Neuronal stem cell (in vitro differentiated cells): ENCODE measurements around the gene MED13L.

Experiments used
- DNase-seq: peaks from one replicate; pipeline ENCODE4 v3.0.0-alpha.2; 2013; ENCODE audit warnings: low spot score
- H2AFZ ChIP-seq: one replicate; pipeline ENCODE4 v1.6.1; 2013; ENCODE audit warnings: mild to moderate bottlenecking, low read length, inconsistent platforms
- H2AK5ac ChIP-seq: 2 replicates; pipeline ENCODE4 v1.6.1; 2013; ENCODE audit warnings: low read depth, mild to moderate bottlenecking, inconsistent platforms, low read length, moderate library complexity, mixed read lengths
- H2BK120ac ChIP-seq: 2 replicates; pipeline ENCODE4 v1.6.1; 2013; ENCODE audit warnings: low read depth, mild to moderate bottlenecking, inconsistent platforms, low read length, moderate library complexity, mixed read lengths
- H2BK12ac ChIP-seq: one replicate; pipeline ENCODE4 v1.6.1; 2013; ENCODE audit warnings: low read length, inconsistent platforms
- H2BK15ac ChIP-seq: 2 replicates; pipeline ENCODE4 v1.6.1; 2013; ENCODE audit warnings: mild to moderate bottlenecking, low read length, inconsistent platforms, mixed read lengths
- H2BK5ac ChIP-seq: one replicate; pipeline ENCODE4 v1.6.1; 2013; ENCODE audit warnings: inconsistent platforms, mild to moderate bottlenecking, low read length, moderate library complexity
- H3K14ac ChIP-seq: one replicate; pipeline ENCODE4 v1.6.1; 2013; ENCODE audit warnings: low read length, inconsistent platforms
- H3K18ac ChIP-seq: 2 replicates; pipeline ENCODE4 v1.6.1; 2013; ENCODE audit warnings: low read length, inconsistent platforms
- H3K23ac ChIP-seq: 2 replicates; pipeline ENCODE4 v1.6.1; 2013; ENCODE audit warnings: low read depth, mild to moderate bottlenecking, mixed read lengths, low read length, inconsistent platforms; ENCODE audit not compliant: poor library complexity
- H3K27ac ChIP-seq: replicated peaks from 3 replicates; pipeline ENCODE4 v1.5.1; 2013; ENCODE audit warnings: low read length, inconsistent platforms
- H3K27me3 ChIP-seq, 3 experiments: 2 replicates each; pipeline ENCODE4 v1.6.1; 2013; ENCODE audit warnings: low read length in 3 of 3, mild to moderate bottlenecking in 2 of 3, inconsistent platforms in 1 of 3, low read depth in 1 of 3, mixed read lengths in 1 of 3, moderate library complexity in 1 of 3; ENCODE audit not compliant: control insufficient read depth in 3 of 3, insufficient read depth in 3 of 3
- H3K36me3 ChIP-seq, 2 donors: replicated peaks in 1 of 2; 2 replicates each; pipeline ENCODE4 v1.6.1; 2013; ENCODE audit warnings: low read length in 2 of 2; ENCODE audit not compliant: control insufficient read depth in 2 of 2, insufficient read depth in 2 of 2
- H3K4ac ChIP-seq: 2 replicates; pipeline ENCODE4 v1.6.1; 2013; ENCODE audit warnings: inconsistent platforms, mild to moderate bottlenecking, low read length, moderate library complexity
- H3K4me1 ChIP-seq, 2 donors: 1 replicate in 1 of 2; 2 replicates in 1 of 2; pipeline ENCODE4 v1.6.1; 2013; ENCODE audit warnings: low read length in 2 of 2, low read depth in 1 of 2; ENCODE audit not compliant: control insufficient read depth in 2 of 2, insufficient read depth in 1 of 2
- H3K4me2 ChIP-seq: one replicate; pipeline ENCODE4 v1.6.1; 2013; ENCODE audit warnings: mild to moderate bottlenecking, low read length, inconsistent platforms; ENCODE audit not compliant: insufficient read depth, poor library complexity, severe bottlenecking
- H3K4me3 ChIP-seq, 2 donors: 2 replicates each; pipeline ENCODE4 v1.5.1; 2013; ENCODE audit warnings: low read length in 2 of 2, mild to moderate bottlenecking in 2 of 2, inconsistent platforms in 1 of 2, moderate library complexity in 1 of 2
- H3K79me1 ChIP-seq: one replicate; pipeline ENCODE4 v1.6.1; 2013; ENCODE audit warnings: low read depth, mild to moderate bottlenecking, inconsistent platforms, low read length, moderate library complexity
- H3K9ac ChIP-seq: one replicate; pipeline ENCODE4 v1.6.1; 2013; ENCODE audit warnings: mild to moderate bottlenecking, low read depth, low read length, inconsistent platforms; ENCODE audit not compliant: poor library complexity
- H3K9me3 ChIP-seq, 2 donors: replicated peaks in 1 of 2; 2 replicates each; pipeline versions ENCODE3 to v1.6.1; 2013; ENCODE audit warnings: low read length in 2 of 2, mild to moderate bottlenecking in 2 of 2, inconsistent platforms in 1 of 2, low read depth in 1 of 2, mixed read lengths in 1 of 2, moderate library complexity in 1 of 2; ENCODE audit not compliant: control insufficient read depth in 2 of 2, insufficient read depth in 1 of 2
- H4K8ac ChIP-seq: one replicate; pipeline ENCODE4 v1.6.1; 2013; ENCODE audit warnings: low read depth, mild to moderate bottlenecking, inconsistent platforms, low read length, moderate library complexity
- H4K91ac ChIP-seq: one replicate; pipeline ENCODE4 v1.6.1; 2013; ENCODE audit warnings: low read length, low read depth, mild to moderate bottlenecking, inconsistent platforms; ENCODE audit not compliant: poor library complexity
- WGBS, 2 donors: extraction: QIAGEN DNeasy Blood & Tissue Kit; methylation state at CpG; one replicate each; pipeline ENCODE4 v1.1.7; 2013; ENCODE audit warnings: missing lambda C conversion rate in 2 of 2, mixed read lengths in 1 of 2; ENCODE audit not compliant: insufficient read length in 2 of 2, insufficient replicate concordance in 1 of 2; ENCODE audit errors: extremely low coverage in 2 of 2; 5-methylcytosine and 5-hydroxymethylcytosine counted together

Gene MED13L

GRCh38 chr12:116026346-116026745, 251.1 kb downstream of the MED13L start:
- H2AFZ ChIP-seq = no peak overlapping the region
- H3K36me3 ChIP-seq = peaks cover 0 to 2% of the 10 kb centered on the region in 2 donors
- no peak overlapping the region for H3K4me2 ChIP-seq
- H2BK120ac ChIP-seq = no peak overlapping the region
- H3K4me3 ChIP-seq = no peak overlapping the region
- no peak overlapping the region for H3K4ac ChIP-seq
- DNase-seq = no peak
- no peak overlapping the region for H2AK5ac ChIP-seq
- no peak overlapping the region for H3K18ac ChIP-seq
- H3K4me1 ChIP-seq = peaks cover 0 to 4% of the 10 kb centered on the region in 2 donors
- no peaks in the 10 kb centered on the region for H3K9me3 ChIP-seq
- H2BK12ac ChIP-seq = no peak overlapping the region
- no peak overlapping the region for H2BK15ac ChIP-seq
- H3K27ac ChIP-seq = no peak overlapping the region
- H3K27me3 ChIP-seq = no peaks in the 10 kb centered on the region
- H2BK5ac ChIP-seq = no peak overlapping the region
- H3K9ac ChIP-seq = no peak overlapping the region
- no peak overlapping the region for H4K91ac ChIP-seq
- H3K23ac ChIP-seq = no peak overlapping the region
- H3K79me1 ChIP-seq = peaks cover 5% of the 10 kb centered on the region
- no peak overlapping the region for H4K8ac ChIP-seq
- H3K14ac ChIP-seq = no peak overlapping the region

- H3K18ac ChIP-seq = no peak overlapping the region
- no peak overlapping the region for H2BK15ac ChIP-seq
- H4K8ac ChIP-seq = no peak overlapping the region
- H2AFZ ChIP-seq = no peak overlapping the region
- no peak overlapping the region for H3K27ac ChIP-seq
- no peaks in the 10 kb centered on the region for H3K9me3 ChIP-seq
- no peak overlapping the region for H2BK5ac ChIP-seq
- peaks cover 2% of the 10 kb centered on the region for H3K79me1 ChIP-seq
- H3K27me3 ChIP-seq = no peaks in the 10 kb centered on the region
- H3K23ac ChIP-seq = no peak overlapping the region
- peaks cover 0 to 4% of the 10 kb centered on the region in 2 donors for H3K4me1 ChIP-seq
- no peak overlapping the region for H3K14ac ChIP-seq
- no peak overlapping the region for H3K4ac ChIP-seq
- DNase-seq = no peak
- no peak overlapping the region for H2BK120ac ChIP-seq
- H4K91ac ChIP-seq = no peak overlapping the region
- no peak overlapping the region for H3K4me3 ChIP-seq
- H3K4me2 ChIP-seq = no peak overlapping the region
- no peak overlapping the region for H2BK12ac ChIP-seq
- WGBS, 2 donors = no CpG with 5 or more reads among the region's 2 CpGs
- H3K9ac ChIP-seq = no peak overlapping the region
- peaks cover 2% of the 10 kb centered on the region in 2 donors for H3K36me3 ChIP-seq
- H2AK5ac ChIP-seq = no peak overlapping the region
These were observed 252.7 kb downstream of the MED13L start for GRCh38 chr12:116024769-116025168.

DNA sequence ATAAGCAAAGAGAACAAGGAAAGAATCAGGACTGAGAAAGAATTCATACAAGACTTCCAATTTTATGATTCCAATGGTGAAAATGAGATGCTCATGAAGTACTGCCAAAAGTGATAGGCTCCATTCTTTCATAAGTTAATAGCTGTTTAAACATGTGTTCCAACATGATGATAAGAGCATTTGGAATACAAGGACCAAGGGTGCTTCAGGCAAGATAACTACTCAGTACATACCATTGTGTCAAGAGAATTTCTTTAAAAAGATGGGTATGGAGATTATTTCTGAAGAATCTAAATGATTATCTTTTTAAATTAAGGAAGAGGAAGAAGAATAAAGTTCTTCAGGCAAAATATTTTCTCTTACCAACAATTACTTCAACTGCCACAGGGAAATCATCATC, 258.1 kb downstream of the MED13L start:
- Histone ChIP-seq H3K4me3 (no peak overlapping the region), H3K18ac (no peak overlapping the region), H4K91ac (no peak overlapping the region), H2AFZ (no peak overlapping the region), H3K27ac (no peak overlapping the region), H3K4me2 (no peak overlapping the region), H2BK12ac (no peak overlapping the region), H2BK15ac (no peak overlapping the region), H3K4me1 (no peaks in the 10 kb centered on the region), H2BK120ac (no peak overlapping the region), H2AK5ac (no peak overlapping the region), H3K23ac (no peak overlapping the region), H3K27me3 (no peaks in the 10 kb centered on the region), H3K14ac (no peak overlapping the region), H3K4ac (no peak overlapping the region), H3K36me3 (peaks cover 7 to 39% of the 10 kb centered on the region in 2 donors), H3K9ac (no peak overlapping the region), H4K8ac (no peak overlapping the region), H2BK5ac (no peak overlapping the region), H3K79me1 (peaks cover 2% of the 10 kb centered on the region), H3K9me3 (no peaks in the 10 kb centered on the region)
- no peak for DNase-seq

DNA sequence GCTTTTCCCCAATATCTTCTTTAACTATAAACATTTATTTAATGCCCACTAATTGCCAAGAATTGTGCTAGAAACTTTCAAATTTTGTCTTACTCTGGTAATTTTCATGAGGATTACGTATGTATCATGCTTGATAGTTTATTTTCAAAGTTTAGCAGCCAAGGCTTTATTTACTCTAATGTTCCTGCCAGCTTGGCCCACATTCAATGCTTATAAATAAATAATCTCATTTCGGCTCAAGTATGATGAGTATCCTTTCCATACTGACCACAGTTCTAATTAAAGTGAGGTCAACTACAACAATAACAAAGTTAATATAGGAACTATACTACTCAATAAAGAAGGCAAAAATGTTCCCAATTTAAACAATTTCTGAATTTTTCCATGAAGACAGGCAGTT, 259.2 kb downstream of the MED13L start:
- Histone ChIP-seq H3K9ac (no peak overlapping the region), H3K18ac (no peak overlapping the region), H3K4me1 (no peaks in the 10 kb centered on the region), H3K4ac (no peak overlapping the region), H4K8ac (no peak overlapping the region), H2BK12ac (no peak overlapping the region), H3K9me3 (no peaks in the 10 kb centered on the region), H3K27ac (no peak overlapping the region), H2AK5ac (no peak overlapping the region), H2BK120ac (no peak overlapping the region), H2BK5ac (no peak overlapping the region), H3K4me2 (no peak overlapping the region), H2AFZ (no peak overlapping the region), H3K4me3 (no peak overlapping the region), H3K23ac (no peak overlapping the region), H3K14ac (no peak overlapping the region), H2BK15ac (no peak overlapping the region), H3K79me1 (peaks cover 2% of the 10 kb centered on the region), H4K91ac (no peak overlapping the region), H3K27me3 (no peaks in the 10 kb centered on the region), H3K36me3 (peaks cover 7 to 48% of the 10 kb centered on the region in 2 donors)
- DNase-seq = no peak
- no CpG with 5 or more reads among the region's 2 CpGs for WGBS, 2 donors
